HEK293T (cell line): ENCODE measurements around the gene NCOA7.

ENCODE experiments used
- FOXA1 ChIP-seq: fragments of 450-650 bp; IDR thresholded peaks from 2 replicates; pipeline ENCODE4 v1.6.1; 2016; ENCODE audit warnings: mild to moderate bottlenecking
- L3MBTL2 ChIP-seq: fragments of 450-650 bp; conservative IDR thresholded peaks from 2 replicates; pipeline ENCODE4 v1.6.1; 2016; ENCODE audit warnings: mild to moderate bottlenecking
- LEF1 ChIP-seq: fragments of 450-650 bp; IDR thresholded peaks from 2 replicates; pipeline ENCODE4 v1.6.1; 2017; ENCODE audit warnings: mild to moderate bottlenecking, borderline replicate concordance
- SP1 ChIP-seq: fragments of 450-650 bp; IDR thresholded peaks from 2 replicates; pipeline ENCODE4 v1.6.1; 2017
- SUZ12 ChIP-seq: fragments of 450-650 bp; IDR thresholded peaks from 2 replicates; pipeline ENCODE4 v1.6.1; 2016; ENCODE audit warnings: mild to moderate bottlenecking

- TF ChIP-seq FOXA1 (no peak), LEF1 (no peak), L3MBTL2 (no peak), SP1 (no peak), SUZ12 (no peak)
These were observed 2.5 kb downstream of the NCOA7 start for GRCh38 chr6:125793280-125793679.
